ENCODE results near the gene RAB44.

GRCh38 chr6:36734486-36735060 is 36.9 kb downstream of the RAB44 start:
- TF ChIP-seq POLR2AphosphoS5 (IDR thresholded peaks at IDR 0.05; ENCODE audit: borderline replicate concordance, low read depth, low read length) = no peak
- TF ChIP-seq EZH2 (IDR thresholded peaks at IDR 0.05) = no peak
- no peak for TF ChIP-seq FOXP2 (optimal IDR thresholded peaks at IDR 0.05; ENCODE audit: control extremely low read depth, extremely low read length, insufficient read depth)

Data from SK-N-MC (cell line).